Lung (tissue), 12 donors: ENCODE data around the gene TTLL10. TPM values are rescaled to one million over a fixed set of nuclear protein-coding genes. Genes with fewer than 3 reads are reported as not detected.

Source experiments
- ATAC-seq: fragments of 200-7000 bp; cut with Tn5 transposase; one replicate; pipeline ENCODE4 v1.9.1; 2020; ENCODE audit warnings: moderate number of reproducible peaks; ENCODE audit not compliant: insufficient read depth, low FRiP score
- DNase-seq, 3 donors: peaks; one replicate each; pipeline ENCODE4 v3.0.0-alpha.2; 2013 to 2017
- H3K27ac ChIP-seq, 2 donors: one replicate each; pipeline ENCODE4 v1.5.1; 2013; ENCODE audit warnings: mild to moderate bottlenecking in 2 of 2, moderate library complexity in 2 of 2, control low read depth in 1 of 2, inconsistent platforms in 1 of 2, low read depth in 1 of 2, low read length in 1 of 2
- H3K27me3 ChIP-seq, 3 donors: one replicate each; pipeline ENCODE4 v1.5.1; 2013; ENCODE audit warnings: low read length in 2 of 3; ENCODE audit not compliant: control insufficient read depth in 3 of 3, insufficient read depth in 3 of 3
- H3K36me3 ChIP-seq, 4 donors: one replicate each; pipeline ENCODE4 v1.5.1; 2013; ENCODE audit warnings: low read length in 4 of 4, mild to moderate bottlenecking in 1 of 4, moderate library complexity in 1 of 4; ENCODE audit not compliant: control insufficient read depth in 4 of 4, insufficient read depth in 4 of 4
- H3K4me1 ChIP-seq, 5 donors: one replicate each; pipeline ENCODE4 v1.5.1; 2013; ENCODE audit warnings: low read length in 5 of 5, mild to moderate bottlenecking in 2 of 5, moderate library complexity in 1 of 5; ENCODE audit not compliant: control insufficient read depth in 5 of 5, insufficient read depth in 5 of 5
- H3K4me3 ChIP-seq: one replicate; pipeline ENCODE4 v1.5.1; 2013; ENCODE audit warnings: mild to moderate bottlenecking, control low read depth, moderate library complexity
- H3K9ac ChIP-seq, 2 donors: one replicate each; pipeline ENCODE4 v1.5.1; 2013; ENCODE audit warnings: low read length in 2 of 2, control low read depth in 1 of 2; ENCODE audit not compliant: insufficient read depth in 1 of 2
- H3K9me3 ChIP-seq, 4 donors: one replicate each; pipeline ENCODE4 v1.5.1; 2013; ENCODE audit warnings: low read length in 3 of 4, mild to moderate bottlenecking in 1 of 4, moderate library complexity in 1 of 4; ENCODE audit not compliant: control insufficient read depth in 4 of 4, insufficient read depth in 3 of 4
- CTCF ChIP-seq: IDR thresholded peaks from 2 replicates; pipeline ENCODE4 v1.5.1; 2012; ENCODE audit warnings: mild to moderate bottlenecking; ENCODE audit errors: control extremely low read depth, extremely low read depth
- WGBS, 2 donors: extraction: QIAGEN DNeasy Blood & Tissue Kit; methylation state at CpG; one replicate each; pipeline ENCODE4 v1.1.7; 2013; 5-methylcytosine and 5-hydroxymethylcytosine counted together
- polyA plus RNA-seq, 2 donors: library from polyadenylated mRNA; stranded (reverse); fragments of 200-250 nt; gene quantifications; one replicate each; pipeline ENCODE4 v1.2.1, GENCODE V29; 2013
- total RNA-seq, 2 donors: library from RNA; depleted of rRNA in 1 of 2; stranded (reverse); fragments of >200 nt in 1 of 2; gene quantifications; one replicate each; pipeline ENCODE4 v1.2.1, GENCODE V29; 2014 to 2021
- donor health status: control.
- donor health status: control.
- donor health status: Bipolar disorder and iron deficiency.
- donor health status: healthy.
- donor health status: DM: yes; HTN: yes; CAD: no.

Gene TTLL10
- total and polyA plus RNA-seq, 4 donors = 3.7 to 19.7 (median 4.5) TPM

DNA sequence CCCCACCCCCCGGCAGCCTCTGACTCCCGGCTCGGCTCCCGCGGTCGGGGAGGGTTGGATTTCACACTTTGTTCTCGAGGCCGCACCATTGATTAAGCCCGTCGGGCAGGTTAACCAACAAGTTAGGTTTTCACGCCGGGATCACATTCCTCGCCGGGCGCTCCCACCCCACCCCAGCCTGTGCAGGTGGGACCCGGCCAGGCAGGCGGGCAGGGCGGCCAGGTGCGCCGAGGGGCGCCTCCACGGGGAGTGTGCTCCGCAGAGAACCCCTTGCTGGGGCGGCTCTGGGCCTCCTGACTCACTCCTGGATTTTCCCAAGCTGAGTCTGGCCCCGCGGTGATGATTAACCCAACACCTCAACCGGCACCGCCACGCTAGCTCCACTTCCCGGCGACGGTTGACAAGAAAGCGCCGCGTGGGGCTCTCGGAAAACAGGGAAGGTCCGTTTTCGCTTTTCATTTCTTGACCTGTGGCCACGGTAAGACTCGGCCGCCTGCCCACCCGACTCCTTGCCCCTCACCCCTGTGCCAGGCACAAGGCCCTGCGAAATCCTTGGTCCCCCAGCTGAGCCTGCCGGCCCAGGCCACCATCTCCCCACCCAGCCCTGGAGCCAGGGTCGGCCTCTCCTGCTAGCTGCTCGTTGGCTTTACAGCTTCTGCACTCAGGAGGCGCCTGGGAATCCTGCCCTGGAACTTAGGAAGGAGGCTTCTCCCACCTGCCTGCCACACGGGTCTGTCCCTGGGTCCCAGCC, 8.8 kb upstream of the TTLL10 start:
- H3K4me3 ChIP-seq = no peak overlapping the region
- no peaks in the 10 kb centered on the region for H3K36me3 ChIP-seq
- H3K9ac ChIP-seq = no peak overlapping the region
- DNase-seq = peak; percentile 36 to 61 (median 60)
- TF ChIP-seq CTCF = no peak
- no peak overlapping the region for H3K27ac ChIP-seq
- peaks cover 0 to 12% (median 0%) of the 10 kb centered on the region in 5 donors for H3K4me1 ChIP-seq
- ATAC-seq = no peak
- peaks cover 0 to 4% (median 3%) of the 10 kb centered on the region in 3 donors for H3K27me3 ChIP-seq
- no peaks in the 10 kb centered on the region for H3K9me3 ChIP-seq
- WGBS, 2 donors = 62 to 73% methylated on average over 48 of the region's 48 CpGs

- H3K4me1 ChIP-seq = peaks cover 0 to 12% (median 0%) of the 10 kb centered on the region in 5 donors
- no peak for TF ChIP-seq CTCF
- H3K27ac ChIP-seq = no peak overlapping the region
- no peak overlapping the region for H3K4me3 ChIP-seq
- no peaks in the 10 kb centered on the region for H3K36me3 ChIP-seq
- no peak overlapping the region for H3K9ac ChIP-seq
- WGBS, 2 donors = 77 to 87% methylated on average over 12 of the region's 12 CpGs
- no peaks in the 10 kb centered on the region for H3K9me3 ChIP-seq
- H3K27me3 ChIP-seq = peaks cover 0 to 4% (median 3%) of the 10 kb centered on the region in 3 donors
- ATAC-seq (no peak), DNase-seq (no peak)
Observed at GRCh38 chr1:1165485-1165884, 8.2 kb upstream of the TTLL10 start.

DNA sequence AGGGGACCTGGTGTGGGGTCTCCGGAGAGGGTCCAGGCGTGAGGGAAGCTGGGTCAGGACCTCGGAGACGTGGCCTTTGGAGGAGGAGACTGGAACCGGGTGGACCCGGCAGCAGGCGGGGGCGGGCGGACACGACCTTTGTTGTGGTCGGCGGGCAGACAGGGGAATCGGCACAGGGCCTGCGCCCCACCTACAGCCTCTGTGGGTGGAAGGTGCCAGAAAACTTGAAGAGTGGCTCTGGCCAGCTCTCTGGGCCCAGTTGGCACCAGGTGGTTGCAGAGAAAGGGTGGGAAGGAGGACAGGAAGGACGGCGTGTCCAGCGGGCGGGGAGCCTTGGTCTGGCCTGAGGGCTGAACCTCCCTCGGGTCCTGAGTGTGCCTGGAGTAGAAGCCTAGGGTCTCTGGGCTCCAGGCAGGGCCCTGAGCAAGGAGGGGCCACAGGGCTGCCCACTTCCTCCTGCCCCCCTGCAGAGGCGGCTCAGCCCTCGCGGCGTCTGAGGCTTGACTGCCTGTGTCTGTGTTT, 7.7 kb upstream of the TTLL10 start:
- TF ChIP-seq CTCF = no peak
- Histone ChIP-seq H3K9me3 (no peaks in the 10 kb centered on the region), H3K4me3 (no peak overlapping the region), H3K36me3 (no peaks in the 10 kb centered on the region), H3K9ac (no peak overlapping the region), H3K27me3 (peaks cover 0 to 4% (median 3%) of the 10 kb centered on the region in 3 donors), H3K27ac (no peak overlapping the region), H3K4me1 (peaks cover 0 to 12% (median 0%) of the 10 kb centered on the region in 5 donors)
- DNase-seq (no peak), ATAC-seq (no peak)
- 62 to 69% methylated on average over 23 of the region's 23 CpGs for WGBS, 2 donors
